ENCODE measurements around the gene USP36. TPM values are rescaled to one million over a fixed set of nuclear protein-coding genes. Genes with fewer than 3 reads are reported as not detected.

The USP36 gene
- total and polyA plus RNA-seq, 4 donors, result 8.0 to 20.7 (median 10.5) TPM

GRCh38 chr17:78797213-78797612, 43.4 kb downstream of the USP36 start:
- no peak for DNase-seq (ENCODE audit: low spot score)
- no peaks in the 10 kb centered on the region for H3K9me3 ChIP-seq (ENCODE audit: control insufficient read depth in 4 of 4, low read length in 3 of 4)
- WGBS, result 92% methylated on average over 11 of the region's 11 CpGs
- H3K27ac ChIP-seq (ENCODE audit: low read depth in 1 of 2, low read length in 2 of 2), result no peak overlapping the region
- no peak overlapping the region for H3K4me3 ChIP-seq (ENCODE audit: low read depth in 1 of 3, low read length in 3 of 3)
- TF ChIP-seq CTCF (IDR thresholded peaks at IDR 0.05; ENCODE audit: low read depth, low read length, missing input control) (no peak), EGR1 (IDR thresholded peaks at IDR 0.05; ENCODE audit: low read depth in 2 of 2) (no peak), HNF4A (conservative IDR thresholded peaks at IDR 0.05) (no peak), FOXA2 (IDR thresholded peaks at IDR 0.05) (no peak), JUND (IDR thresholded peaks at IDR 0.05) (no peak), RAD21 (IDR thresholded peaks at IDR 0.05) (no peak), GABPA (IDR thresholded peaks at IDR 0.05 in 1 of 2, conservative IDR thresholded peaks at IDR 0.05 in 1 of 2) (no peak), RXRA (IDR thresholded peaks at IDR 0.05) (no peak), HNF4G (IDR thresholded peaks at IDR 0.05) (no peak), REST (IDR thresholded peaks at IDR 0.05) (no peak), TAF1 (conservative IDR thresholded peaks at IDR 0.05) (no peak), FOXA1 (IDR thresholded peaks at IDR 0.05) (no peak), SP1 (IDR thresholded peaks at IDR 0.05) (no peak), ZBTB33 (IDR thresholded peaks at IDR 0.05) (no peak), YY1 (IDR thresholded peaks at IDR 0.05) (no peak), NR2F2 (IDR thresholded peaks at IDR 0.05) (no peak)
- no peaks in the 10 kb centered on the region for H3K4me1 ChIP-seq (ENCODE audit: control insufficient read depth in 4 of 4, insufficient read depth in 4 of 4, low read length in 3 of 4)
- no peak overlapping the region for H3K9ac ChIP-seq (ENCODE audit: low read depth in 1 of 2, low read length in 2 of 2)
- H3K27me3 ChIP-seq (ENCODE audit: control insufficient read depth in 4 of 4, insufficient read depth in 4 of 4, low read length in 3 of 4), result no peaks in the 10 kb centered on the region
- H3K36me3 ChIP-seq (ENCODE audit: control insufficient read depth in 4 of 4, insufficient read depth in 3 of 4, low read depth in 1 of 4, low read length in 3 of 4), result peaks cover 9 to 65% (median 38%) of the 10 kb centered on the region in 4 donors

- no peak overlapping the region for H3K27ac ChIP-seq (ENCODE audit: low read depth in 1 of 2, low read length in 2 of 2)
- no peaks in the 10 kb centered on the region for H3K27me3 ChIP-seq (ENCODE audit: control insufficient read depth in 4 of 4, insufficient read depth in 4 of 4, low read length in 3 of 4)
- peaks cover 9 to 64% (median 36%) of the 10 kb centered on the region in 4 donors for H3K36me3 ChIP-seq (ENCODE audit: control insufficient read depth in 4 of 4, insufficient read depth in 3 of 4, low read depth in 1 of 4, low read length in 3 of 4)
- 84% methylated on average over 11 of the region's 11 CpGs for WGBS
- H3K4me3 ChIP-seq (ENCODE audit: low read depth in 1 of 3, low read length in 3 of 3), result no peak overlapping the region
- DNase-seq (ENCODE audit: low spot score), result no peak
- H3K9ac ChIP-seq (ENCODE audit: low read depth in 1 of 2, low read length in 2 of 2), result no peak overlapping the region
- no peaks in the 10 kb centered on the region for H3K4me1 ChIP-seq (ENCODE audit: control insufficient read depth in 4 of 4, insufficient read depth in 4 of 4, low read length in 3 of 4)
- H3K9me3 ChIP-seq (ENCODE audit: control insufficient read depth in 4 of 4, low read length in 3 of 4), result no peaks in the 10 kb centered on the region
- TF ChIP-seq HNF4A (conservative IDR thresholded peaks at IDR 0.05) (no peak), HNF4G (IDR thresholded peaks at IDR 0.05) (no peak), GABPA (IDR thresholded peaks at IDR 0.05 in 1 of 2, conservative IDR thresholded peaks at IDR 0.05 in 1 of 2) (no peak), SP1 (IDR thresholded peaks at IDR 0.05) (no peak), RXRA (IDR thresholded peaks at IDR 0.05) (no peak), MAX (IDR thresholded peaks at IDR 0.05) (no peak), REST (IDR thresholded peaks at IDR 0.05) (no peak), FOXA1 (IDR thresholded peaks at IDR 0.05) (no peak), FOXA2 (IDR thresholded peaks at IDR 0.05) (no peak), ATF3 (IDR thresholded peaks at IDR 0.05) (no peak), RAD21 (IDR thresholded peaks at IDR 0.05) (no peak), CTCF (IDR thresholded peaks at IDR 0.05; ENCODE audit: low read depth, low read length, missing input control) (no peak)
Measured at GRCh38 chr17:78796517-78796900, 44.1 kb downstream of the USP36 start.
